ENCODE results near the gene ORAI3. TPM values are rescaled to one million over a fixed set of nuclear protein-coding genes. Genes with fewer than 3 reads are reported as not detected.

ORAI3 gene
- total RNA-seq, 1 donor from 2014 or later = 10.2 TPM

GRCh38 chr16:30984669-30985400 lies 36.0 kb downstream of the ORAI3 start, which contains the start of gene HSD3B7:
Gene HSD3B7 (plus strand): TSS chr16:30985207. CDS start chr16:30985659, 452 bp downstream.
- Mint-ChIP-seq H3K27ac (peak within 1 kb of the TSS; percentile 63), H3K4me1 (no peaks in the 10 kb centered on the region), H3K36me3 (peaks cover 10% of the 10 kb centered on the region), H3K27me3 (ENCODE audit: insufficient read depth, low read depth) (peaks cover 11% of the 10 kb centered on the region), H3K9me3 (no peaks in the 10 kb centered on the region), H3K4me3 (peak within 1 kb of the TSS; percentile 35)
- DNase-seq (ENCODE audit: low spot score) = peak; percentile 90
- Histone ChIP-seq H3K36me3 (no peaks in the 10 kb centered on the region), H3K4me3 (peak within 1 kb of the TSS; percentile 33), H3K9me3 (ENCODE audit: low read depth) (no peaks in the 10 kb centered on the region), H3K27me3 (no peaks in the 10 kb centered on the region), H3K27ac (no peak within 1 kb of the TSS), H2AFZ (replicated peaks) (no peak within 1 kb of the TSS), H3F3A (ENCODE audit: low read depth) (peaks cover 10% of the 10 kb centered on the region), H3K9ac (no peak within 1 kb of the TSS), H3K79me2 (ENCODE audit: low read depth) (no peaks in the 10 kb centered on the region), H3K4me1 (no peaks in the 10 kb centered on the region), H3K4me2 (peak within 1 kb of the TSS; percentile 75), H4K20me1 (ENCODE audit: low read depth) (peaks cover 4% of the 10 kb centered on the region)
- TF ChIP-seq EZH2phosphoT487 (IDR thresholded peaks at IDR 0.05) (no peak), CTCF (IDR thresholded peaks at IDR 0.05) (peak; percentile 85)

- Histone ChIP-seq H3K9ac (no peak overlapping the region), H3K4me1 (no peaks in the 10 kb centered on the region), H3K4me3 (peak overlapping the region; percentile 33), H4K20me1 (ENCODE audit: low read depth) (peaks cover 4% of the 10 kb centered on the region), H2AFZ (replicated peaks) (no peak overlapping the region), H3K27ac (no peak overlapping the region), H3K4me2 (peak overlapping the region; percentile 75), H3K79me2 (ENCODE audit: low read depth) (no peaks in the 10 kb centered on the region), H3K36me3 (no peaks in the 10 kb centered on the region), H3K27me3 (no peaks in the 10 kb centered on the region), H3F3A (ENCODE audit: low read depth) (peaks cover 10% of the 10 kb centered on the region), H3K9me3 (ENCODE audit: low read depth) (no peaks in the 10 kb centered on the region)
- Mint-ChIP-seq H3K27ac (peak overlapping the region; percentile 63), H3K36me3 (peaks cover 10% of the 10 kb centered on the region), H3K9me3 (no peaks in the 10 kb centered on the region), H3K27me3 (ENCODE audit: insufficient read depth, low read depth) (peaks cover 11% of the 10 kb centered on the region), H3K4me3 (peak overlapping the region; percentile 33), H3K4me1 (no peaks in the 10 kb centered on the region)
- TF ChIP-seq EZH2 (IDR thresholded peaks at IDR 0.05) (no peak), CTCF (IDR thresholded peaks at IDR 0.05) (no peak), EZH2phosphoT487 (IDR thresholded peaks at IDR 0.05) (no peak)
- peak; percentile 62 for DNase-seq (ENCODE audit: low spot score)
These were observed 36.7 kb downstream of the ORAI3 start for GRCh38 chr16:30985401-30986128.

GRCh38 chr16:30986129-30986991 lies 37.5 kb downstream of the ORAI3 start:
- DNase-seq (ENCODE audit: low spot score) = no peak
- no peak overlapping the region for H3K4me3 ChIP-seq
- H2AFZ ChIP-seq (replicated peaks) = no peak overlapping the region
- peaks cover 4% of the 10 kb centered on the region for H4K20me1 ChIP-seq (ENCODE audit: low read depth)
- H3K4me2 ChIP-seq = no peak overlapping the region
- peaks cover 6% of the 10 kb centered on the region for H3K36me3 Mint-ChIP-seq
- no peaks in the 10 kb centered on the region for H3K9me3 ChIP-seq (ENCODE audit: low read depth)
- H3K9me3 Mint-ChIP-seq = no peaks in the 10 kb centered on the region
- H3K27me3 Mint-ChIP-seq (ENCODE audit: insufficient read depth, low read depth) = peaks cover 11% of the 10 kb centered on the region
- no peaks in the 10 kb centered on the region for H3K27me3 ChIP-seq
- no peaks in the 10 kb centered on the region for H3K4me1 ChIP-seq
- no peak overlapping the region for H3K27ac ChIP-seq
- no peaks in the 10 kb centered on the region for H3K4me1 Mint-ChIP-seq
- peak overlapping the region; percentile 49 for H3K27ac Mint-ChIP-seq
- TF ChIP-seq CTCF (IDR thresholded peaks at IDR 0.05) = no peak
- no peak for TF ChIP-seq EZH2 (IDR thresholded peaks at IDR 0.05)
- no peak for TF ChIP-seq EZH2phosphoT487 (IDR thresholded peaks at IDR 0.05)
- H3K4me3 Mint-ChIP-seq = peak overlapping the region; percentile 50
- no peak overlapping the region for H3K9ac ChIP-seq
- H3K36me3 ChIP-seq = no peaks in the 10 kb centered on the region
- no peaks in the 10 kb centered on the region for H3K79me2 ChIP-seq (ENCODE audit: low read depth)
- peaks cover 10% of the 10 kb centered on the region for H3F3A ChIP-seq (ENCODE audit: low read depth)
